Lower lobe of right lung (tissue), 2 donors: ENCODE measurements around the gene TM9SF3. TPM values are rescaled to one million over a fixed set of nuclear protein-coding genes. Genes with fewer than 3 reads are reported as not detected.

Source experiments
- ATAC-seq, 2 donors: fragments of 200-7000 bp; cut with Tn5 transposase; one replicate each; pipeline ENCODE4 v1.9.1; 2020 to 2022; ENCODE audit warnings: mild to moderate bottlenecking in 2 of 2, moderate library complexity in 2 of 2
- DNase-seq: peaks from one replicate; pipeline ENCODE4 v3.0.0-alpha.2; 2020
- H3K27ac ChIP-seq: fragments of 200-600 bp; one replicate; pipeline ENCODE4 v1.8.0; 2022
- H3K27me3 ChIP-seq: fragments of 200-600 bp; one replicate; pipeline ENCODE4 v1.8.0; 2022; ENCODE audit warnings: low read depth
- H3K36me3 ChIP-seq: fragments of 200-600 bp; one replicate; pipeline ENCODE4 v1.8.0; 2022; ENCODE audit warnings: mild to moderate bottlenecking
- H3K4me1 ChIP-seq: fragments of 200-600 bp; one replicate; pipeline ENCODE4 v1.8.0; 2022
- H3K4me3 ChIP-seq: fragments of 200-600 bp; one replicate; pipeline ENCODE4 v1.8.0; 2022; ENCODE audit warnings: mild to moderate bottlenecking
- H3K9me3 ChIP-seq: fragments of 200-600 bp; one replicate; pipeline ENCODE4 v1.8.0; 2022
- intact Hi-C: fragments of 100-400 bp; cut with DNase I; formaldehyde crosslinking; loops from one replicate; pipeline ENCODE4 v1.11.0; 2022
- total RNA-seq: library from RNA; stranded (reverse); fragmentation: NEBNext Ultra II Directional; extraction: Animal tissue kit (Norgen Biotek cat#: 25700); gene quantifications from one replicate; pipeline ENCODE4 v1.2.1, GENCODE V29; 2021
- TF ChIP-seq, protein P1 (sequence below): fragments of 200-600 bp; IDR thresholded peaks from one replicate; pipeline ENCODE4 v1.8.0; 2022; ENCODE audit warnings: antibody characterized with exemption, mild to moderate bottlenecking
- donor health status: DM: no; HTN: yes; CAD: no; lungs with severe emphysema.

TM9SF3 gene
- total RNA-seq, 1 donor from 2014 or later = 112 TPM

DNA sequence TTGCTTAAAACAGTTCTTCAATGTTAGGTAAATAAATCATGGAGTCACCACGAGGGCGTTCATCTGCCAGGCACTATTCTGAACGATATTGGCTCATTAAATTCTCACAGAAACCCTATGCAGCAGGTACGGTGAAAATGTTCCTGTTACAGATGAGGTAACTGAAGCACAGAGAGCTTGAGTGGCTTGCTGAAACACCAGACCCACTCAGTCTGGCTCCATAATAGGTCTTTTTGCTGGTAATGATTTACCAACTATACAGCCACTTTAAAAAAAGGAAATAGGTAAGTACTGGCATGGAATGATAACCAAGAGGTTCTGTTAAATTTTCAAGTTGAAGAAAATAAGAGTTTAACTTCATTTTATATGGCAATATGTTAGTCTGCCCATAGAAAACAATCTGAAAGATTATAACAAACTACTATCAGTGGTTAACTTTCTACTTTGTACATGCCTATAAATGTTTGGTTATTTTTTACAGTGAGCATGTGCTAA is 1.3 kb upstream of the TM9SF3 start:
- peak overlapping the region; percentile 77 for H3K4me3 ChIP-seq
- H3K36me3 ChIP-seq = no peaks in the 10 kb centered on the region
- no peaks in the 10 kb centered on the region for H3K9me3 ChIP-seq
- ATAC-seq (peak in 1 of 2 donors; percentile 33), DNase-seq (no peak)
- H3K4me1 ChIP-seq = peaks cover 49% of the 10 kb centered on the region
- H3K27me3 ChIP-seq = no peaks in the 10 kb centered on the region
- TF ChIP-seq, protein P1, sequence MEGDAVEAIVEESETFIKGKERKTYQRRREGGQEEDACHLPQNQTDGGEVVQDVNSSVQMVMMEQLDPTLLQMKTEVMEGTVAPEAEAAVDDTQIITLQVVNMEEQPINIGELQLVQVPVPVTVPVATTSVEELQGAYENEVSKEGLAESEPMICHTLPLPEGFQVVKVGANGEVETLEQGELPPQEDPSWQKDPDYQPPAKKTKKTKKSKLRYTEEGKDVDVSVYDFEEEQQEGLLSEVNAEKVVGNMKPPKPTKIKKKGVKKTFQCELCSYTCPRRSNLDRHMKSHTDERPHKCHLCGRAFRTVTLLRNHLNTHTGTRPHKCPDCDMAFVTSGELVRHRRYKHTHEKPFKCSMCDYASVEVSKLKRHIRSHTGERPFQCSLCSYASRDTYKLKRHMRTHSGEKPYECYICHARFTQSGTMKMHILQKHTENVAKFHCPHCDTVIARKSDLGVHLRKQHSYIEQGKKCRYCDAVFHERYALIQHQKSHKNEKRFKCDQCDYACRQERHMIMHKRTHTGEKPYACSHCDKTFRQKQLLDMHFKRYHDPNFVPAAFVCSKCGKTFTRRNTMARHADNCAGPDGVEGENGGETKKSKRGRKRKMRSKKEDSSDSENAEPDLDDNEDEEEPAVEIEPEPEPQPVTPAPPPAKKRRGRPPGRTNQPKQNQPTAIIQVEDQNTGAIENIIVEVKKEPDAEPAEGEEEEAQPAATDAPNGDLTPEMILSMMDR = no peak
- intact Hi-C loops = no loop called here
- peak overlapping the region; percentile 98 for H3K27ac ChIP-seq

DNA sequence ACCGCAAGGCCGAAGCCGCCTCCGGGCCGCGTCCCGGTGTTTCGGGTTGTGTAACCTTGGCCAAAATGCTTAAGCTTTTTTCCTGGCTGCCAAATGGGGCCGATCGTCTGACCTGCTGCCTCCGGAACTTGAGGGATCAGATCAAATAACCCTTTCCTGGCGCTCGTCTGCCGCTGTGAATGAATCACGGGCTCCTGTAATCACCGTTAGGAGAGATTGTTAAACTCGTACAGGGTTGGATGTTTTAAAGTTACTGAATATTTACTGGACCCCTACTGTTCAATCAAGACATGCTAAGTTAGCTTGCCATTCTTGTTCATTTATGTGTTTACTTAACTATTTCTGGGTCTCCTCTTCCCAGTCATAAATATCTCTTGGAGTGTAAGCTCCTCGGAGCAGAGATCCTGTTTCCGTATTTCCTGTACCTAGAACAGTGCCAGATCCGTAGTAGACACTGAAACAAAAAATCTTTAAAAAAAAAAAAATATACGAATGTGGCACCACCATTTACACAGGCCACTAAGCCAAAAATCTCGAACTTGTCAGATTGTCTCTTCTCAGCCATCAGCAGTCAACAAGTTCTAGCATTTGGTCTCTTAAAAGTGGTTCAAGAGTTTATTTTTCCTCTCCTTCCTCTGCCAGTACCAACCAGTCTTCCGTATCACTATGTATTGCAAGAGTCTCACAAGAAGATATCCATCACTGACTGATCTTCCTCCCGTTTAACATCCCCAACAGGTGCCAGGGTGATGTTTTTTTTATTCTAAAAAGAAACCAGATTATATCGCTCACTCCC is 650 bp upstream of the TM9SF3 start:
- DNase-seq = no peak
- peak in 1 of 2 donors; percentile 62 for ATAC-seq

GRCh38 chr10:96585736-96586418 is 935 bp downstream of the TM9SF3 start:
- Histone ChIP-seq H3K36me3 (no peaks in the 10 kb centered on the region), H3K27me3 (no peaks in the 10 kb centered on the region), H3K4me1 (peaks cover 70% of the 10 kb centered on the region), H3K27ac (peak overlapping the region; percentile 98), H3K4me3 (peak overlapping the region; percentile 77), H3K9me3 (no peaks in the 10 kb centered on the region)
- intact Hi-C loops = no loop called here
- DNase-seq (no peak), ATAC-seq (peak in 1 of 2 donors; percentile 33)
- TF ChIP-seq, protein P1 = no peak

More for the DNA sequence above, 650 bp upstream of the TM9SF3 start:
- intact Hi-C loops = no loop called here
- H3K9me3 ChIP-seq = no peaks in the 10 kb centered on the region
- no peaks in the 10 kb centered on the region for H3K36me3 ChIP-seq
- TF ChIP-seq, protein P1 = no peak
- H3K4me1 ChIP-seq = peaks cover 55% of the 10 kb centered on the region
- no peaks in the 10 kb centered on the region for H3K27me3 ChIP-seq
- peak overlapping the region; percentile 77 for H3K4me3 ChIP-seq
- peak overlapping the region; percentile 98 for H3K27ac ChIP-seq

GRCh38 chr10:96584474-96584873 is 2.3 kb downstream of the TM9SF3 start:
- peaks cover 78% of the 10 kb centered on the region for H3K4me1 ChIP-seq
- H3K27ac ChIP-seq = no peak overlapping the region
- H3K4me3 ChIP-seq = no peak overlapping the region

GRCh38 chr10:96584035-96584434 is 2.8 kb downstream of the TM9SF3 start:
- Histone ChIP-seq H3K27me3 (no peaks in the 10 kb centered on the region), H3K36me3 (no peaks in the 10 kb centered on the region), H3K9me3 (no peaks in the 10 kb centered on the region), H3K4me1 (peaks cover 79% of the 10 kb centered on the region), H3K27ac (no peak overlapping the region), H3K4me3 (no peak overlapping the region)
- no peak for DNase-seq
- ATAC-seq = no peak
- intact Hi-C loops = no loop called here
- TF ChIP-seq, protein P1 = no peak

More at GRCh38 chr10:96584474-96584873, 2.3 kb downstream of the TM9SF3 start:
- H3K27me3 ChIP-seq = no peaks in the 10 kb centered on the region
- no peaks in the 10 kb centered on the region for H3K9me3 ChIP-seq
- ATAC-seq (no peak), DNase-seq (no peak)
- H3K36me3 ChIP-seq = no peaks in the 10 kb centered on the region
- intact Hi-C loops = no loop called here
- TF ChIP-seq, protein P1 = no peak
